ENCODE data around the gene SELENOV.

DNA sequence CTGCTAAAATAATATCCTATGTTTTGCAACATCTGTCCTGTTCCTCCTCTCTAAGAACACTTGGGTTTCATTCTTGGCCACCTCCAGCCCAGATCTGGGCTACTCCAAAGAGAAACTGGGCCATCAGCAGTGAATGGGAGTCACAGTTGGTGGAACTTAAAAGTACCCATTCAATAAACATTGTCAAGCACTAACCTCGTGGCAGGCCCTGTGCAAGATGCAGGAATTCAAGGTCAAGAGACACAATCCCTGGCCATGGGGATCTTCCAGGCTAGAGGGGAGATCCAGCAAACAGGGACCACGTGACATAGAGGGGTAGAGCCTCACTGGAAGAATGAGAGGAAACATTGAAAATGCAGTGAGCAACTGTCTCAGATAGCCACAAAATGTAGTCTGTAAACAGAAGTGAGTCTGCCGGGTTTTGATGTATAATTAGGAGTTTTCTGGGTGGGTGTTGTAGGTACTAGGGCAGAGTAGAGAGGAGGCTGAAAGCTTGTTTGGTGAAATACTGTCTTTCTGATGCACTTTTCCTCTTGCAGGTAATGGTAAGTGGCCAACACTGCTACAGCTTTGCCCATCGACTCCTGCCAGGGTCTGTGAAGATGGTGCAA lies 39.9 kb downstream of the SELENOV start:
- TF ChIP-seq CTCF (IDR thresholded peaks at IDR 0.05; ENCODE audit: insufficient read depth, low read depth, low read length) (no peak), EZH2 (IDR thresholded peaks at IDR 0.05; ENCODE audit: insufficient read depth, low read length) (no peak)

All from astrocyte (in vitro differentiated cells and primary cell).